Effector memory CD4-positive, alpha-beta T cell (primary cell): Measurements from ENCODE around the gene ABCC9.

Source experiments
- DNase-seq, 3 donors: peaks; one replicate each; pipeline ENCODE4 v3.0.0-alpha.2; 2020
- H3K27ac ChIP-seq: 2 replicates; pipeline ENCODE4 v1.7.0; 2013; ENCODE audit warnings: mild to moderate bottlenecking, low read length, moderate library complexity; ENCODE audit not compliant: insufficient read depth, poor library complexity, severe bottlenecking
- H3K27me3 ChIP-seq: replicated peaks from 2 replicates; pipeline ENCODE4 v1.7.0; 2013; ENCODE audit warnings: mild to moderate bottlenecking, low read length; ENCODE audit not compliant: insufficient read depth, control insufficient read depth, poor library complexity, severe bottlenecking
- H3K36me3 ChIP-seq: 2 replicates; pipeline ENCODE4 v1.7.0; 2013; ENCODE audit warnings: mild to moderate bottlenecking, low read length, moderate library complexity; ENCODE audit not compliant: control insufficient read depth, insufficient read depth
- H3K4me1 ChIP-seq: 2 replicates; pipeline ENCODE4 v1.7.0; 2013; ENCODE audit warnings: low read length, mild to moderate bottlenecking; ENCODE audit not compliant: control insufficient read depth, insufficient read depth, poor library complexity, severe bottlenecking
- H3K4me3 ChIP-seq: 2 replicates; pipeline ENCODE4 v1.7.0; 2013; ENCODE audit warnings: low read length, low read depth, mild to moderate bottlenecking; ENCODE audit not compliant: insufficient read depth, poor library complexity, severe bottlenecking
- H3K9me3 ChIP-seq: 2 replicates; pipeline ENCODE4 v1.7.0; 2013; ENCODE audit warnings: mild to moderate bottlenecking, low read length, moderate library complexity; ENCODE audit not compliant: control insufficient read depth

Gene ABCC9

GRCh38 chr12:21972055-21972454 is 30.8 kb upstream of the ABCC9 start:
- no peaks in the 10 kb centered on the region for H3K36me3 ChIP-seq
- H3K4me3 ChIP-seq, result no peak overlapping the region
- no peaks in the 10 kb centered on the region for H3K4me1 ChIP-seq
- no peak overlapping the region for H3K27ac ChIP-seq
- no peak for DNase-seq
- no peaks in the 10 kb centered on the region for H3K9me3 ChIP-seq
- no peaks in the 10 kb centered on the region for H3K27me3 ChIP-seq

- no peak overlapping the region for H3K4me3 ChIP-seq
These were observed 30.1 kb upstream of the ABCC9 start for GRCh38 chr12:21971344-21971743.

GRCh38 chr12:21962821-21963220 is 21.6 kb upstream of the ABCC9 start:
- H3K4me1 ChIP-seq, result no peaks in the 10 kb centered on the region
- H3K27ac ChIP-seq, result no peak overlapping the region
- no peaks in the 10 kb centered on the region for H3K36me3 ChIP-seq

More at GRCh38 chr12:21971344-21971743, 30.1 kb upstream of the ABCC9 start:
- Histone ChIP-seq H3K27ac (no peak overlapping the region), H3K9me3 (no peaks in the 10 kb centered on the region), H3K27me3 (no peaks in the 10 kb centered on the region), H3K36me3 (no peaks in the 10 kb centered on the region), H3K4me1 (no peaks in the 10 kb centered on the region)
- no peak for DNase-seq

GRCh38 chr12:21962236-21962635 is 21.0 kb upstream of the ABCC9 start:
- no peak for DNase-seq
- no peaks in the 10 kb centered on the region for H3K4me1 ChIP-seq
- H3K36me3 ChIP-seq, result no peaks in the 10 kb centered on the region
- no peak overlapping the region for H3K27ac ChIP-seq
- no peaks in the 10 kb centered on the region for H3K27me3 ChIP-seq
- no peaks in the 10 kb centered on the region for H3K9me3 ChIP-seq
- H3K4me3 ChIP-seq, result no peak overlapping the region

More at GRCh38 chr12:21962821-21963220, 21.6 kb upstream of the ABCC9 start:
- Histone ChIP-seq H3K9me3 (no peaks in the 10 kb centered on the region), H3K4me3 (no peak overlapping the region), H3K27me3 (no peaks in the 10 kb centered on the region)
- no peak for DNase-seq

GRCh38 chr12:21950649-21951048 is 9.4 kb upstream of the ABCC9 start:
- DNase-seq, result no peak
- Histone ChIP-seq H3K36me3 (no peaks in the 10 kb centered on the region), H3K4me1 (no peaks in the 10 kb centered on the region), H3K9me3 (no peaks in the 10 kb centered on the region), H3K27ac (no peak overlapping the region), H3K4me3 (no peak overlapping the region), H3K27me3 (no peaks in the 10 kb centered on the region)

GRCh38 chr12:21949036-21949435 is 7.8 kb upstream of the ABCC9 start:
- Histone ChIP-seq H3K36me3 (no peaks in the 10 kb centered on the region), H3K27me3 (no peaks in the 10 kb centered on the region), H3K27ac (no peak overlapping the region), H3K9me3 (no peaks in the 10 kb centered on the region), H3K4me1 (no peaks in the 10 kb centered on the region), H3K4me3 (no peak overlapping the region)
- no peak for DNase-seq

GRCh38 chr12:21946983-21947382 is 5.8 kb upstream of the ABCC9 start:
- DNase-seq, result no peak
- Histone ChIP-seq H3K36me3 (no peaks in the 10 kb centered on the region), H3K27ac (no peak overlapping the region), H3K4me3 (no peak overlapping the region), H3K4me1 (no peaks in the 10 kb centered on the region), H3K9me3 (no peaks in the 10 kb centered on the region), H3K27me3 (no peaks in the 10 kb centered on the region)

- DNase-seq, result no peak
- Histone ChIP-seq H3K27ac (no peak overlapping the region), H3K4me3 (no peak overlapping the region), H3K27me3 (peaks cover 7% of the 10 kb centered on the region), H3K36me3 (no peaks in the 10 kb centered on the region), H3K4me1 (no peaks in the 10 kb centered on the region), H3K9me3 (no peaks in the 10 kb centered on the region)
These were observed 3.8 kb upstream of the ABCC9 start for GRCh38 chr12:21945002-21945401.

GRCh38 chr12:21942377-21942703 is 1.1 kb upstream of the ABCC9 start:
- H3K36me3 ChIP-seq, result no peaks in the 10 kb centered on the region
- peaks cover 7% of the 10 kb centered on the region for H3K27me3 ChIP-seq
- H3K9me3 ChIP-seq, result no peaks in the 10 kb centered on the region
- no peak for DNase-seq
- H3K4me1 ChIP-seq, result no peaks in the 10 kb centered on the region
- H3K4me3 ChIP-seq, result no peak overlapping the region
- no peak overlapping the region for H3K27ac ChIP-seq

- DNase-seq, result no peak
- Histone ChIP-seq H3K4me3 (peak overlapping the region; percentile 3), H3K9me3 (no peaks in the 10 kb centered on the region), H3K27me3 (peaks cover 7% of the 10 kb centered on the region), H3K36me3 (no peaks in the 10 kb centered on the region), H3K27ac (no peak overlapping the region), H3K4me1 (no peaks in the 10 kb centered on the region)
These were observed 515 bp upstream of the ABCC9 start for GRCh38 chr12:21941506-21942376.
